Duodenal mucosa (tissue), 2 donors: ENCODE measurements around the gene C5orf58.

ENCODE experiments used
- H3K27ac ChIP-seq: one replicate; pipeline ENCODE4 v1.7.0; 2013; ENCODE audit warnings: low read depth, low read length
- H3K27me3 ChIP-seq, 2 donors: one replicate each; pipeline ENCODE4 v1.7.0; 2013; ENCODE audit warnings: low read length in 2 of 2, control low read depth in 1 of 2; ENCODE audit not compliant: insufficient read depth in 2 of 2, control insufficient read depth in 1 of 2
- H3K36me3 ChIP-seq, 2 donors: one replicate each; pipeline ENCODE4 v1.7.0; 2013; ENCODE audit warnings: low read length in 2 of 2, control low read depth in 1 of 2; ENCODE audit not compliant: insufficient read depth in 2 of 2, control insufficient read depth in 1 of 2
- H3K4me1 ChIP-seq, 2 donors: one replicate each; pipeline ENCODE4 v1.7.0; 2013; ENCODE audit warnings: low read length in 2 of 2, control low read depth in 1 of 2; ENCODE audit not compliant: insufficient read depth in 2 of 2, control insufficient read depth in 1 of 2
- H3K4me3 ChIP-seq, 2 donors: one replicate each; pipeline ENCODE4 v1.7.0; 2013; ENCODE audit warnings: low read length in 2 of 2, low read depth in 1 of 2
- H3K9ac ChIP-seq, 2 donors: one replicate each; pipeline ENCODE4 v1.7.0; 2013; ENCODE audit warnings: low read length in 2 of 2, low read depth in 1 of 2
- H3K9me3 ChIP-seq, 2 donors: one replicate each; pipeline ENCODE4 v1.7.0; 2013; ENCODE audit warnings: low read length in 2 of 2, control low read depth in 1 of 2; ENCODE audit not compliant: control insufficient read depth in 1 of 2

C5orf58 gene

DNA sequence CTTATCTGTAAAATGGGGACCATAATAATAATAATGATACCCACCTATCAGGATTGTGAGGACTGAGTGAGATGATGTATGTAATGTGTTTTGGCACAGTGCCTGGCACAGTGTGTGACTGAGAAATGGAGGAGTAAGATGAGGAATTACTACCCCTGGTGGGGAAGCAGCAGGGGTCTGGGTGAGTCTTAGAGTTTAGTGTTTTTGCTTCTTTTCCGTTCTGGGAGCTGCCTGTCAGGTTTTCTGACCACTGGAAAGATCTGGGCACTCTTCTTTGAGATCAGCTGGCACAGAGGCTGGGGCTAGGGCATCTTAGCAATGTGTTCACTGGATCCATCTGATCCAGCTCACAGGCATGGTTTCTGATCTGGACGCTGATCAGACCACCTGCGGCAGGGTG, 56.3 kb downstream of the C5orf58 start:
- Histone ChIP-seq H3K27ac (no peak overlapping the region), H3K4me3 (no peak overlapping the region), H3K27me3 (no peaks in the 10 kb centered on the region), H3K9ac (peak overlapping the region in 1 of 2 donors; percentile 6), H3K9me3 (no peaks in the 10 kb centered on the region), H3K4me1 (peaks cover 28 to 39% of the 10 kb centered on the region in 2 donors), H3K36me3 (peaks cover 3 to 6% of the 10 kb centered on the region in 2 donors)

DNA sequence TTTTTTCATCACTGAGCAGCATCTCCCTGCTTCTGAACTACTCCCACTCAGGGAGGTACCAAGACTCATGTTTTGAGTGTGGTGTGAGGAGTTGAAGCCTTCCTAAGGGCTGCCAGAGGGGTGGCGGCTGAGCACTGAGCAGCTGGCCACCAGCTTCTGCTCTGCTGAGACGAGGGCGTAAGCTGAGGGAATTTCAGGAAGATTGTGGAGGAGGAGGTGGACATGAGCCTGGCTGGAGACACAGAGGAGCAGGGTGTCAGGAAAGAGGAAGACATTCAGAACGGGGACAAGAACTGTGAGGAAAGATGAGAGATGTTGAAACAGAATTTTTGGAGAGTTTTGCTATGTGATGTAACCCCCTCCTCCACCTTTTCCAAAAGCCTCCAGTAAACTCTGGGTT, 57.0 kb downstream of the C5orf58 start:
- no peak overlapping the region for H3K9ac ChIP-seq
- peaks cover 28 to 39% of the 10 kb centered on the region in 2 donors for H3K4me1 ChIP-seq
- no peaks in the 10 kb centered on the region for H3K27me3 ChIP-seq
- H3K36me3 ChIP-seq, result peaks cover 3 to 6% of the 10 kb centered on the region in 2 donors
- H3K4me3 ChIP-seq, result no peak overlapping the region
- H3K9me3 ChIP-seq, result no peaks in the 10 kb centered on the region
- no peak overlapping the region for H3K27ac ChIP-seq

DNA sequence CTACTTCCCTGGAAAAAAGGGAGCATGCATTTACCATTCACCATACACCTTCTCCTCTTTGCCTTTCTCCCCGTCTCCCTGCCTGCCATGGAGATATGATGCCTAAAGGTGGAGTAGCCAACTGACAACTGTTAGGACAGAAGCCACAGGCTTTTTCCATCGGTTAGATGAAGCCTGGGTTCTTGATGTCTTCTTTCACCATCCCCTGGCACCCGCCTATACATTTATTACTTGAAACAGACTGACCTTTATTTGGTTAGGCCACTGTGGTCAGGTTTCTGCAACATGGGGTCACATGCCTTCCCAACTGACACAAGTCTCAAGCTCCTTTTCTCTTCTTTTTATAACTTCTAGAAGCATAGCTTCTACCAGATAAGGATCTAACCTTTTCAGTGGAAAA, 57.7 kb downstream of the C5orf58 start:
- H3K27ac ChIP-seq, result no peak overlapping the region
- peaks cover 3 to 6% of the 10 kb centered on the region in 2 donors for H3K36me3 ChIP-seq
- no peak overlapping the region for H3K4me3 ChIP-seq

DNA sequence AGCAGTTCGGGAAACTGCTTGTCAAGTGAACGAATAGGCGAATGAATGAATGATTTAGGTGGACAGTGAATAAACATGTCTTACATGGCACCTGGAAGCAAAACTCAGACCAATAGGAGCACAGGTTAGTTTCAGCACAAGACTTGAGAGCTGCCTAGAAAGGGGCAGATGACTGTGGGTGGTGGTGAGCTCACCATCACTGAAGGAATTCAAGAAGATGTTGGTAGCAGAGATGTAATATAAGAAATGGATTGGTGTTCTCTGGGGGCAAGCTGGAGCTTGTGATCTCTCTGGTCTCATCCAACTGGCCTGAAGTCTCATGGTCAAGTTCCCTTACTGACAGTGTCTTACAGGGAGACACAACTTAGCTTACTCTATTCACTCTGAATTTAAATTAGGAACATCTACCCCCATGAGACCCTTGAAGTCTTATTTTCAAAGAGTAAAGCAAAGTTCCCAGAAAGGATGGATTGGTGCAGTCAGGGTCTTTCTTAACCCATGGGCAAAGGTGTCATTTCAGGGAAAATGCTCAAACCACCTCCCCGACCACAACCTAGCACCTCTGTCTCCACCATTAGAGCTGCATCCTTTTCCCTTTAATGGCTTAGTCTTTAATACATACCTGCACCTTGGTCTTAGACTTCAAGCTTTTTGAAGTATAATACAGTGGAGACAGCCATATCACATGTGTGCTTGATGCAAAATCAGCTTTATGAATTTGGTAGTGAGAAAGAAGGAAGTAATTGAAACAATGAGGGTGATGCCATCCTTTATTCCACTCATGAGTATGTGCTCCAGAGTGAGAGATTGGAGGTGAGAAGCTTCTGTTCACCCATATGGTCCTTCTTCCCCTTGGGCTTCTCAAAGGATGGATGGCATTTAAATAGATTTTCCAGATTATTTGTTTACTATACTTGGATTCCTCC, 59.7 kb downstream of the C5orf58 start:
- Histone ChIP-seq H3K36me3 (peaks cover 0 to 3% of the 10 kb centered on the region in 2 donors), H3K4me1 (peaks cover 28 to 36% of the 10 kb centered on the region in 2 donors), H3K9me3 (no peaks in the 10 kb centered on the region), H3K27me3 (no peaks in the 10 kb centered on the region), H3K9ac (no peak overlapping the region), H3K4me3 (peak overlapping the region in 1 of 2 donors; percentile 36), H3K27ac (no peak overlapping the region)

More for the DNA sequence above, 57.7 kb downstream of the C5orf58 start:
- Histone ChIP-seq H3K27me3 (no peaks in the 10 kb centered on the region), H3K9me3 (no peaks in the 10 kb centered on the region), H3K9ac (no peak overlapping the region), H3K4me1 (peaks cover 28 to 39% of the 10 kb centered on the region in 2 donors)

DNA sequence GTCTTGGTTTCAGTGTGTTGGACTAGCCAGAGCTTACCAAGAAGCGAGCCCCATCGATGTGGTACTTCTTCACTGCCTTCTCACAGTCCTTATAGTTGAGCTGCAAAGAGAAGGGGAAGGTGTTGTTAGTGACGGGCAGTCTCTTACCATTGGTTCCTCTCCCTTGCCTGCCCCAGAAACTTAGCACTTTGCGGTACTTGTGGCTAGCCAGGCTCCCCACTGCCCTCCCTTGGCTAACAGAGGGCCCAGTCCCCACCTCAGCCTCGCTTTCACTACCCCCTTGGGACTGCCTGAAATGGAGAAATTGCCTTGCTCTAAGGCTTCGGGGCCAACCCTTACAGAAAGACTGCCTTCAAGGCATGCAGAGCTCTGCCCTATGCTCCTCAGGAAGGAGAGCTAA, 60.5 kb downstream of the C5orf58 start:
- H3K36me3 ChIP-seq, result peaks cover 0 to 3% of the 10 kb centered on the region in 2 donors
- H3K27ac ChIP-seq, result no peak overlapping the region
- H3K4me3 ChIP-seq, result peak overlapping the region; percentile 4 to 36
- H3K27me3 ChIP-seq, result no peaks in the 10 kb centered on the region
- H3K4me1 ChIP-seq, result peaks cover 26 to 41% of the 10 kb centered on the region in 2 donors
- no peaks in the 10 kb centered on the region for H3K9me3 ChIP-seq
- H3K9ac ChIP-seq, result no peak overlapping the region

DNA sequence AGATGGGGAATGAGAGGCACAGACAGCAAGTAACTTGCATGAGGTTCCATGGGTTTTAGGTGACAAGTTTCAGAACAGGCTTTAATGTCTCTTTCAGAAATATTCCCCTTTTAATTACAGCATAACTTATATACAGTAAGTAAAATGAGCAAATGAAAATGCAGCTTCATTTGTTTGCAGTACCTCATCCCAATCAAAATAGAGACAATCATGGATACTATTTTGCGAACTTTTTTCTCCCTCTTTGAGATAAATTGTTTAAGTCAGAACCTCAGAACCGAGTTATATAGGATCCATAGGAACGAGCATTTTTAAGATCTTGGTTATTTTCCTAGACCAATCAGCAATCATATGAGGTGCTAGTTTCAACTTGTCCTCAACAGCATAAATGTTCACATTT, 61.3 kb downstream of the C5orf58 start:
- Histone ChIP-seq H3K9ac (peak overlapping the region in 1 of 2 donors; percentile 15), H3K27ac (no peak overlapping the region), H3K4me1 (peaks cover 18 to 40% of the 10 kb centered on the region in 2 donors), H3K27me3 (no peaks in the 10 kb centered on the region), H3K9me3 (no peaks in the 10 kb centered on the region), H3K4me3 (peak overlapping the region; percentile 36 to 80), H3K36me3 (peaks cover 0 to 3% of the 10 kb centered on the region in 2 donors)

DNA sequence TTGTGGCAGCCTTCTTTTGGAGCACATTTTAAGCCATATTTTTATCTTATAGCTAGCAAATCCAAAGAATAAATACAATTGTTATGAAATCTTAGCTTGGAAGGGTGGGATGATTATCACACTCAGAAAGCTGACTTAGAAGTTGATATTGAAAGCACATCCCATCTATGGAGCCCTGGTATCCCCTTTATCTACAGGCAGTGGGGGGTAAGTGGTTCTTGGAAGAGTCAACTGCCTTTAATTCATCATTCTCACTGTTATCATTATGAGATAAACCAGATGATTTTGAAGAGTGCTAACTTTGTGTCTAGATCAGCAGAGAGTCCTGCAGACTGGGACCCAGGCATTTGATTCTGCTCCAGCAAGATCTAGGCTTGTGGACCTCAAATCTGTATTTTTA, 61.8 kb downstream of the C5orf58 start:
- Histone ChIP-seq H3K9ac (peak overlapping the region; percentile 15 to 20), H3K36me3 (peaks cover 0 to 3% of the 10 kb centered on the region in 2 donors), H3K27me3 (no peaks in the 10 kb centered on the region), H3K4me3 (peak overlapping the region; percentile 80 to 87), H3K27ac (no peak overlapping the region), H3K4me1 (peaks cover 15 to 37% of the 10 kb centered on the region in 2 donors), H3K9me3 (no peaks in the 10 kb centered on the region)
